HAP-1 (cell line): ENCODE measurements around the gene VEGFB.

ENCODE experiments used
- DNase-seq, 2 experiments: peaks; one replicate each; pipeline ENCODE4 v3.0.0-alpha.2; 2016 to 2020; ENCODE audit warnings: low spot score in 2 of 2
- H3K27me3 ChIP-seq: fragments of 250-450 bp; sonication (Bioruptor Pico); 2 replicates; pipeline ENCODE4 v1.5.1; 2020; ENCODE audit warnings: low read depth, mild to moderate bottlenecking, moderate library complexity
- H3K36me3 ChIP-seq: fragments of 250-450 bp; sonication (Bioruptor Pico); replicated peaks from 2 replicates; pipeline ENCODE4 v1.5.1; 2020; ENCODE audit warnings: mild to moderate bottlenecking
- H3K4me1 ChIP-seq: fragments of 250-450 bp; sonication (Bioruptor Pico); 2 replicates; pipeline ENCODE4 v1.5.1; 2020; ENCODE audit warnings: mild to moderate bottlenecking
- H3K4me3 ChIP-seq: fragments of 250-450 bp; sonication (Bioruptor Pico); 2 replicates; pipeline ENCODE4 v1.5.1; 2020; ENCODE audit warnings: mild to moderate bottlenecking, moderate library complexity
- H3K9me3 ChIP-seq: fragments of 250-450 bp; sonication (Bioruptor Pico); 2 replicates; pipeline ENCODE4 v1.5.1; 2020; ENCODE audit warnings: mild to moderate bottlenecking, moderate library complexity
- in situ Hi-C: fragments of 300-500 bp; cut with MboI; formaldehyde crosslinking; loops from 3 replicates; pipeline ENCODE4 v1.14.3; 2020; ENCODE audit warnings: low sequenced_read_pairs, inconsistent platforms, mixed read lengths

The VEGFB gene

GRCh38 chr11:64250415-64251015, 16.1 kb downstream of the VEGFB start:
- H3K9me3 ChIP-seq: no peaks in the 10 kb centered on the region
- peaks cover 12% of the 10 kb centered on the region for H3K4me1 ChIP-seq
- in situ Hi-C loops: loop anchor here (25.0 kb wide), 1 partner anchor 862 kb away; the partner anchor contains the start of genes FAU, MRPL49, TM7SF2 and ZNHIT2
- no peaks in the 10 kb centered on the region for H3K27me3 ChIP-seq
- H3K4me3 ChIP-seq: peak overlapping the region; percentile 70
- DNase-seq: peak in 1 of 2 experiments; percentile 32
- H3K36me3 ChIP-seq: peaks cover 9% of the 10 kb centered on the region

GRCh38 chr11:64251016-64251752, 16.8 kb downstream of the VEGFB start, which contains the start of gene PLCB3:
Gene PLCB3, plus strand, starts transcription at chr11:64251530. Its CDS starts 120 bp downstream, at chr11:64251650.
- Histone ChIP-seq H3K4me1 (peaks cover 12% of the 10 kb centered on the region), H3K36me3 (peaks cover 15% of the 10 kb centered on the region), H3K9me3 (no peaks in the 10 kb centered on the region), H3K4me3 (peak within 1 kb of the TSS; percentile 70), H3K27me3 (no peaks in the 10 kb centered on the region)
- in situ Hi-C loops: loop anchor here (25.0 kb wide), 1 partner anchor 861 kb away; the partner anchor contains the start of genes FAU, MRPL49, TM7SF2 and ZNHIT2
- DNase-seq: peak; percentile 33 to 69

- DNase-seq: no peak
- in situ Hi-C loops: loop anchor here (25.0 kb wide), 1 partner anchor 861 kb away; the partner anchor contains the start of genes FAU, MRPL49, TM7SF2 and ZNHIT2
- no peaks in the 10 kb centered on the region for H3K9me3 ChIP-seq
- H3K4me1 ChIP-seq: peaks cover 12% of the 10 kb centered on the region
- no peaks in the 10 kb centered on the region for H3K27me3 ChIP-seq
- peaks cover 20% of the 10 kb centered on the region for H3K36me3 ChIP-seq
- peak overlapping the region; percentile 70 for H3K4me3 ChIP-seq
Measured at GRCh38 chr11:64251753-64252002, 17.3 kb downstream of the VEGFB start.

GRCh38 chr11:64252003-64252872, 17.9 kb downstream of the VEGFB start:
- DNase-seq: peak in 1 of 2 experiments; percentile 75
- Histone ChIP-seq H3K9me3 (no peaks in the 10 kb centered on the region), H3K4me1 (peaks cover 12% of the 10 kb centered on the region), H3K27me3 (no peaks in the 10 kb centered on the region), H3K4me3 (peak overlapping the region; percentile 70), H3K36me3 (peaks cover 22% of the 10 kb centered on the region)
- in situ Hi-C loops: loop anchor here (25.0 kb wide), 1 partner anchor 860 kb away; the partner anchor contains the start of genes FAU, MRPL49, TM7SF2 and ZNHIT2

GRCh38 chr11:64253043-64253442, 18.7 kb downstream of the VEGFB start:
- Histone ChIP-seq H3K4me1 (peaks cover 7% of the 10 kb centered on the region), H3K9me3 (no peaks in the 10 kb centered on the region), H3K27me3 (no peaks in the 10 kb centered on the region), H3K36me3 (peaks cover 26% of the 10 kb centered on the region), H3K4me3 (no peak overlapping the region)
- DNase-seq: no peak
- in situ Hi-C loops: loop anchor here (25.0 kb wide), 1 partner anchor 859 kb away; the partner anchor contains the start of genes FAU, MRPL49, TM7SF2 and ZNHIT2

- H3K4me3 ChIP-seq: no peak overlapping the region
- no peak for DNase-seq
- peaks cover 7% of the 10 kb centered on the region for H3K4me1 ChIP-seq
- peaks cover 30% of the 10 kb centered on the region for H3K36me3 ChIP-seq
- no peaks in the 10 kb centered on the region for H3K9me3 ChIP-seq
- H3K27me3 ChIP-seq: no peaks in the 10 kb centered on the region
- in situ Hi-C loops: loop anchor here (25.0 kb wide), 1 partner anchor 859 kb away; the partner anchor contains the start of genes FAU, MRPL49, TM7SF2 and ZNHIT2
Measured at GRCh38 chr11:64253481-64253880, 19.1 kb downstream of the VEGFB start.

GRCh38 chr11:64254326-64254725, 19.9 kb downstream of the VEGFB start:
- no peak for DNase-seq
- H3K4me1 ChIP-seq: peaks cover 7% of the 10 kb centered on the region
- H3K9me3 ChIP-seq: no peaks in the 10 kb centered on the region
- H3K27me3 ChIP-seq: no peaks in the 10 kb centered on the region
- H3K36me3 ChIP-seq: peaks cover 39% of the 10 kb centered on the region
- no peak overlapping the region for H3K4me3 ChIP-seq
- in situ Hi-C loops: loop anchor here (25.0 kb wide), 1 partner anchor 858 kb away; the partner anchor contains the start of genes FAU, MRPL49, TM7SF2 and ZNHIT2

GRCh38 chr11:64255135-64256128, 21.0 kb downstream of the VEGFB start:
- in situ Hi-C loops: loop anchor here (25.0 kb wide), 1 partner anchor 857 kb away; the partner anchor contains the start of genes FAU, MRPL49, TM7SF2 and ZNHIT2
- no peak for DNase-seq
- Histone ChIP-seq H3K36me3 (peaks cover 50% of the 10 kb centered on the region), H3K4me3 (no peak overlapping the region), H3K27me3 (no peaks in the 10 kb centered on the region), H3K9me3 (no peaks in the 10 kb centered on the region), H3K4me1 (peaks cover 6% of the 10 kb centered on the region)

- no peak overlapping the region for H3K4me3 ChIP-seq
- peaks cover 54% of the 10 kb centered on the region for H3K36me3 ChIP-seq
- in situ Hi-C loops: loop anchor here (25.0 kb wide), 1 partner anchor 856 kb away; the partner anchor contains the start of genes FAU, MRPL49, TM7SF2 and ZNHIT2
- no peaks in the 10 kb centered on the region for H3K9me3 ChIP-seq
- H3K27me3 ChIP-seq: no peaks in the 10 kb centered on the region
- DNase-seq: no peak
- no peaks in the 10 kb centered on the region for H3K4me1 ChIP-seq
Measured at GRCh38 chr11:64256300-64256699, 21.9 kb downstream of the VEGFB start.

- no peak for DNase-seq
- Histone ChIP-seq H3K9me3 (no peaks in the 10 kb centered on the region), H3K4me1 (no peaks in the 10 kb centered on the region), H3K4me3 (no peak overlapping the region), H3K27me3 (no peaks in the 10 kb centered on the region), H3K36me3 (peaks cover 73% of the 10 kb centered on the region)
- in situ Hi-C loops: loop anchor here (25.0 kb wide), 1 partner anchor 854 kb away; the partner anchor contains the start of genes FAU, MRPL49, TM7SF2 and ZNHIT2
Measured at GRCh38 chr11:64258356-64258755, 24.0 kb downstream of the VEGFB start.

GRCh38 chr11:64258946-64259532, 24.7 kb downstream of the VEGFB start:
- peaks cover 79% of the 10 kb centered on the region for H3K36me3 ChIP-seq
- H3K4me3 ChIP-seq: no peak overlapping the region
- no peak for DNase-seq
- H3K4me1 ChIP-seq: no peaks in the 10 kb centered on the region
- in situ Hi-C loops: loop anchor here (25.0 kb wide), 1 partner anchor 853 kb away; the partner anchor contains the start of genes FAU, MRPL49, TM7SF2 and ZNHIT2
- H3K27me3 ChIP-seq: no peaks in the 10 kb centered on the region
- no peaks in the 10 kb centered on the region for H3K9me3 ChIP-seq
